ENCODE measurements around the gene FCHSD2. TPM values are rescaled to one million over a fixed set of nuclear protein-coding genes. Genes with fewer than 3 reads are reported as not detected.
"Not testable (repeated sequence)": the region's sequence is repeated elsewhere in the genome, so short reads cannot be mapped to it uniquely, and the experiment has no call there.

Gene FCHSD2
- total RNA-seq, 1 experiment from 2014 or later, result 9.8 TPM

DNA sequence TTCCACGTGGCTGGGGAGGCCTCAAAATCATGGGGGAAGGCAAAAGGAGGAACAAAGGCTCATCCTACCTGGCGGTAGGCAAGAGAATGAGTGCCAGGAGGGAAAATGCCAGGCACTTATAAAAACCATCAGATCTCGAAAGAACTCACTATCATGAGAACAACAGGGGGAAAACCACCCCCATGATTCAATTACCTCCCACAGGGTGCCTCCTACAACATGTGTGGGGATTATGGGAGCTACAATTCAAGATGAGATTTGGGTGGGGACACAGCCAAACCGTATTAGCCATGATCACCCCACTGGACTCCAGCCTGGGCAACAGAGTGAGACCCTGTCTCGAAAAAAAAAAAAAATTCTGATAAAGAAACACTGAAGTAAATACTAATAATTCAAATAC, 87.1 kb downstream of the FCHSD2 start:
- Histone ChIP-seq H3K36me3 (no peaks in the 10 kb centered on the region), H3K4me1 (0 out of 2 replicates have a peak, but pooled peaks cover 2% of the 10 kb centered on the region), H3K9me3 (replicated peaks) (no peaks in the 10 kb centered on the region), H3K27ac (no peak overlapping the region), H3K27me3 (no peaks in the 10 kb centered on the region), H3K4me3 (no peak overlapping the region)
- DNase-seq, result no peak

DNA sequence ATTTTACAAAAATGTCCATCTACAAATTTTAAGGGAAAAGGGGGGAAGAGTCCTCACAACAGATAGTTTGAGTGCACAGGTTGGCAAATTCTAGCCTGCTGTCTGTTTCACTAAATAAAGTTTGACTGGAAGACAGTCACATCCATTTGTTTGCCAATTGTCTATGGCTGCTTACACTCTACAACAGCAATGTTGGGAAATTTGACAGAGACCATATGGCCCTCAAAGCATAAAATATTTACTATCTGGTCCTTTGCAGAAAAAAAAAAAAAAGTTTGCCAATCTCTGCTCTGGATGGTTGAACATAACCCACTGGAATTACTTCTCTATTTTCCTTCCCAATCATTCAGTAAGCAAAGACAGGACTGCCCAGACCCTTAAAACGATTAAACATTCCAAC, 88.2 kb downstream of the FCHSD2 start:
- Histone ChIP-seq H3K27me3 (no peaks in the 10 kb centered on the region), H3K27ac (no peak overlapping the region), H3K4me3 (no peak overlapping the region), H3K4me1 (0 out of 2 replicates have a peak, but pooled peaks cover 3% of the 10 kb centered on the region), H3K9me3 (replicated peaks) (no peaks in the 10 kb centered on the region), H3K36me3 (no peaks in the 10 kb centered on the region)
- DNase-seq, result no peak

DNA sequence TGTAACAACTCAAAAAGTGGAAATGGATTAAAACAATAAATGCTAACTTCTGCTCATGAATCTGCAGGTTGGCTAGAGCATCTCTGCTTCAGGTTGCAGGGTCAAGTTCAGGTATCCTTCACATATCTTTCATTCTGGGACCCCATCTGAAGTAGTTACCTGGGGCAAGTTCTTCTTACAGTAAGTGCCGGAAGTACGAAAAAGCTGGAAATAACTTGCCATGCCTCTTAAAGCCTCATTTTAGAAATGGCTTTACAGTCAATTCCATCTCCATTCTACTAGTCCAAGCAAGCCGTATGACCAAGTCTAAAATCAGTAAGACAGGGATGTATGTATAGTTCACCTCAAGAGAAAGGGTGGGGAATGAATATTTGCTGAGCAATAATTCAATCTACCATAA, 93.7 kb downstream of the FCHSD2 start:
- no peaks in the 10 kb centered on the region for H3K36me3 ChIP-seq
- H3K4me3 ChIP-seq, result no peak overlapping the region
- H3K27ac ChIP-seq, result no peak overlapping the region
- DNase-seq, result no peak
- H3K9me3 ChIP-seq (replicated peaks), result no peaks in the 10 kb centered on the region
- H3K4me1 ChIP-seq, result 0 out of 2 replicates have a peak, but pooled peaks cover 3% of the 10 kb centered on the region
- no peaks in the 10 kb centered on the region for H3K27me3 ChIP-seq

DNA sequence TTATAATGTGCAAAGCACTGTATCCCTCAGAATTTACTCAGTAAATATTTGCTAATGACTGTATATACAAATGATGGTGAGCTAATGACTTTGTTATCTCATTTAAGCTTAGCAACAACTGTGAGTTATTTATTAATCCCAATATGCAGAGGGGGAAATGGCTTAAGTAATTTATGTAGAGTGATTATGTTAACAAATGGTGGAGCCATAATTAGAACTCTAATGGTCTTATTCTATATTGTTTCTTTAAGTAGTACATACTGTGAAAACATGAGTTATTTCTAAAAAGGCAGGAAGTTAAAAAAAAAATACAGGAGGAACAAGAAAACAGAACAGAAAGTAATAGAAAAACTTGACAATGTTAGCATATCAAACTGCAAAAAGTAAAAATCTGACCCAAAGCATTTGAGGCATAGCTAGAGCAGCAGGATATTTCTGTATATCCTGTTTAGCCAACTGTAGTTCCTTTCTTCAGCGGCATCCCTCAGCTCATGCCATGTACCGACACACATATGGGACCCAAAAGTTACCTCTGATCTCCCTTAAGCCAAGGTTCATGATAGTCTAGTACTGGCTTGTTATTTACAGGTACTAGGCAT, 94.2 kb downstream of the FCHSD2 start:
- Histone ChIP-seq H3K4me1 (0 out of 2 replicates have a peak, but pooled peaks cover 3% of the 10 kb centered on the region), H3K27ac (no peak overlapping the region), H3K27me3 (no peaks in the 10 kb centered on the region), H3K4me3 (no peak overlapping the region), H3K36me3 (no peaks in the 10 kb centered on the region), H3K9me3 (replicated peaks) (no peaks in the 10 kb centered on the region)
- DNase-seq, result no peak

DNA sequence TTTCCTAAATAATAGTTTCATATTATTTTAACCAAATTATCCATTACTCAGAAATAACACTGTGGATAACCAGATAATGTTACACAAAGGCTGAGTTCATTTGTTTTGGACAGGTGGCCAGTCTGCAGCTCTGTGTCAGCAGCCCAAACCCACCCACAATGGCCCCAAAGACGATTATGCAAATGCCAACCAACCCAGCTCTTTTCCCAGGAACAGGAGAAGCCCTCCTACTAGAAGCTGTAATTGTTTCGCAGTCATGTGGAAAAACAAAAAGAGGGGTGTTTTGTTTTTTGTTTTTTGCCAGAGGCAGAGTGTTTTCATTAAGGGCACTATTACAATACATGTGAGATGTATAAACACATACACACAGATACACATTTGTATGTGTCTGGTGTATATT, 102.1 kb downstream of the FCHSD2 start:
- Histone ChIP-seq H3K4me1 (peaks cover 10% of the 10 kb centered on the region), H3K4me3 (no peak overlapping the region), H3K9me3 (replicated peaks) (no peaks in the 10 kb centered on the region), H3K27me3 (no peaks in the 10 kb centered on the region), H3K27ac (peak overlapping the region; percentile 41), H3K36me3 (no peaks in the 10 kb centered on the region)
- peak; percentile 69 to 83 for DNase-seq

DNA sequence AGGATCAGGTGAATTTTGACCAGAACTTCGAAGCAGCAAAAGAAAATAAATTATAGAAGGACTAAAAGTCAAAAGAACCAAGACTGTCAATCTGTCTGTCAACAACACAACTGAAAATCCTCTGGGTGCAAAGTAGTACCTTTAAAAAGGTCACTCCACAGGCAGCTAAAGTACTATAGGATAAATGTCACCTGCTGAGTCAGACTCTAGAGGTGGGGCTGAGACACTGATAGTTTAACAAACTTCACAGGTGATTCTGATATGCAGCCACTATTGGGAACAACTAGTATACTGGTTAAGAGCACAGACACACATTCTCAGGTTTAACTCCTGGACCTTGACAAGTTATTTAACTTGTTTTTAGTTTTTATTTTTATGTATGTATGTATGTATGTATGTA, 107.3 kb downstream of the FCHSD2 start:
- Histone ChIP-seq H3K27ac (no peak overlapping the region), H3K9me3 (replicated peaks) (no peaks in the 10 kb centered on the region), H3K4me3 (no peak overlapping the region), H3K36me3 (no peaks in the 10 kb centered on the region), H3K4me1 (peaks cover 4% of the 10 kb centered on the region), H3K27me3 (no peaks in the 10 kb centered on the region)
- no peak for DNase-seq

DNA sequence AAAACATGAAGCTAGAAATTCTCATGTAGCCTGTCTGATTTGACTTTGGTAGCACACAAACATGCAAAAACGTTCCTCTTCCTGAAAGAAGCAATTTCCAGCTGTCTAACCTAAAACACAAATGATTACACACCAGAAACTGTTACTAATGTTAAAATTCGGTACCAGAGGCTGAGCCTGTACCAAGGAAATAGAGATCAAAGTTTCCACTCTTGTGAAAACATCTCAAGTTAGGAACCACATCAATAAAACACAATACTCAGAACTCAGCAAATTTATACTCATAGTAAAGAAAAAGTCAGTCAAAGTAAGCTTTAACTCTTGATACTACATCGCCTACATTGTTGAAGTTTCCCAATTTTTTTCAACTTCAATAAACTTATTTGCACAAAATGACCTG, 107.8 kb downstream of the FCHSD2 start:
- H3K4me3 ChIP-seq, result no peak overlapping the region
- no peaks in the 10 kb centered on the region for H3K9me3 ChIP-seq (replicated peaks)
- H3K36me3 ChIP-seq, result no peaks in the 10 kb centered on the region
- no peak for DNase-seq
- H3K27me3 ChIP-seq, result no peaks in the 10 kb centered on the region
- H3K27ac ChIP-seq, result no peak overlapping the region
- peaks cover 4% of the 10 kb centered on the region for H3K4me1 ChIP-seq

DNA sequence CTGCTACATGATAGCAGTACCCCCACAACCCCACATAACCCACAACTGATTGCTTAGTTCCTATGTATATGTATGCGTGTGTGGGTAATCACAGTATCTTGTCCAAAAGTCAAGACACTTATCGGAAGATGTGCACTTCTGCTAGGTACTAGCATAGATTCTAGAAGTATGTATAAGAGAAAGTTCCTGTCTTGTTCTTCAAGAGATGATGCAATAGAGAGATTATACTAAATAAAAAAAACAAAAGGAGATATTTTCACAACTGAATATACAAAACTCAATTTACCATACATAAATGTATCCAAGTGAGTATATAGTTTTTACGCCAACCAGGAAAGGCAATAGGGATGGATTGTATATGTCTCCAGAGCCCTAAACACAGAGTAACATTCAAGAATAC, 112.0 kb downstream of the FCHSD2 start:
- Histone ChIP-seq H3K4me1 (peaks cover 4% of the 10 kb centered on the region), H3K27me3 (no peaks in the 10 kb centered on the region), H3K9me3 (replicated peaks) (peaks cover under 1% of the 10 kb centered on the region), H3K36me3 (no peaks in the 10 kb centered on the region), H3K4me3 (no peak overlapping the region), H3K27ac (no peak overlapping the region)
- no peak for DNase-seq

DNA sequence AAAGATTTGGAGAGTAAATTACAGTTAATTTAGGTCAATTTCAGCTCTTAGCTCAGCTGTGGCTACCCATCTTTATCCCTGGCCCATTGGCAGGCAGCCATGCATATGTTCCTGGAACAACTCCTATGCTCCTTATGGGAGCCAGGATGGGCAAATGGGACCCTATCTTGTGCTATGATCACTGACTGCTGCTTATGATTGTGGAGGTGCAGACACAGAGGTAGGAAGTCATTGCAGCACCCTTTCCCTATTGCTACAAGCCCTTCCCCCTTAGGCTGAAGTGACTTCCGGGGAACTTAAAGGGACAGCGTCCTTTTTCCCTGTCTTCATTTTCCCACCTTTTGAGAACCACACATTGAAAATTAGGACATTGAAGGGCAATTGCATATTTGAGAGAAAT, 112.7 kb downstream of the FCHSD2 start:
- peaks cover 8% of the 10 kb centered on the region for H3K9me3 ChIP-seq (replicated peaks)
- no peaks in the 10 kb centered on the region for H3K27me3 ChIP-seq
- H3K36me3 ChIP-seq, result no peaks in the 10 kb centered on the region
- peak; percentile 26 to 45 for DNase-seq
- no peak overlapping the region for H3K27ac ChIP-seq
- H3K4me3 ChIP-seq, result no peak overlapping the region
- peaks cover 4% of the 10 kb centered on the region for H3K4me1 ChIP-seq

DNA sequence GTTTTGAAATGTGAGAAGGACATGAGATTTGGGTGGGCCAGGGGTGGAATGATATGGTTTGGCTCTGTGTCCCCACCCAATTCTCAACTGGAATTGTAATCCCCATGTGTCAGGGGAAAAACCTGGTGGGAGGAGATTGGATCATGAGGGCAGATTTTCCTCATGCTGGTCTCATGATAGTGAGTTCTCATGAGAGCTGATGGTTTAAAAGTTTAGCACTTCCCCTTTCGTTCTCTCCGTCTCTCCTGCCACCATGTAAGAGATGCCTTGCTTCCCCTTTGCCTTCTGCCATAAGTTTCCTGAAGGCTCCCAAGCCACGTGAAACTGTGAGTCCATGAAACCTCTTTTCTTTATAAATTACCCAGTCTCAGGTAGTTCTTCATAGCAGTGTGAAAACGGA, 113.5 kb downstream of the FCHSD2 start:
- Histone ChIP-seq H3K27ac (no peak overlapping the region), H3K4me1 (peaks cover 4% of the 10 kb centered on the region), H3K27me3 (no peaks in the 10 kb centered on the region), H3K9me3 (replicated peaks) (peaks cover 16% of the 10 kb centered on the region), H3K4me3 (no peak overlapping the region), H3K36me3 (no peaks in the 10 kb centered on the region)
- no peak for DNase-seq

DNA sequence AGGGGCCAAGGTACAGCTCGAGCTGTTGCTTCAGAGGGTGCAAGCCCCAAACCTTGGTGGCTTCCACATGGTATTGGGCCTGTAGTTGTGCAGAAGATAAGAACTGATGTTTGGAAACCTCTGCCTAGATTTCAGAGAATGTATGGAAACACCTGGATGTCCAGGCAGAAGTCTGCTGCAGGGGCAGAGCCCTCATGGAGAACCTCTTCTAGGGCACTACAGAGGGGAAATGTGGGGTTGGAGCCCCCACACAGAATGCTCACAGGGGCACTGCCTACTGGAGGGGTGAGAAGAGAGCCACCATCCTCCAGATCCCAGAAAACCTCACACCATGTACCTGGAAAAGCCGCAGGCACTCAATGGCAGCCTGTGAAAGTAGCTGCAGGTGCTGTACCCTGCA, 114.3 kb downstream of the FCHSD2 start:
- H3K27me3 ChIP-seq, DNase-seq, H3K4me3 ChIP-seq, H3K36me3 ChIP-seq, H3K4me1 ChIP-seq, H3K27ac ChIP-seq: not testable (repeated sequence)
- peaks cover 16% of the 10 kb centered on the region for H3K9me3 ChIP-seq (replicated peaks)

DNA sequence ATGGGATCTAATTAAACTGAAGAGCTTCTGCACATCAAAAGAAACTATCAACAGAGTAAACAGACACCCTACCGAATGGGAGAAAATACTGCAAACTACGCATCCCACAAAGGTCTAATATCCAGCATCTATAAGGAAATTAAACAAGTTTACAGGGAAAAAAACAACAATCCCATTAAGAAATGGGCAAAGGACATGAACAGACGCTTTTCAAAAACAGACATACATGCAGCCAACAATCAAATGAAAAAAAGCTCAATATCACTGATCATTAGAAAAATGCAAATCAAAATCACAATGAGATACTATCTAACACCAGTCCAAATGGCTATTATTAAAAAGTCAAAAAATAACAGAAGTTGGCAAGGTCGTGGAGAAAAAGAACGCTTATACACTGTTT, 117.5 kb downstream of the FCHSD2 start:
- no peaks in the 10 kb centered on the region for H3K36me3 ChIP-seq
- peaks cover 16% of the 10 kb centered on the region for H3K9me3 ChIP-seq (replicated peaks)
- no peak overlapping the region for H3K4me3 ChIP-seq
- no peaks in the 10 kb centered on the region for H3K27me3 ChIP-seq
- peaks cover 10% of the 10 kb centered on the region for H3K4me1 ChIP-seq
- no peak overlapping the region for H3K27ac ChIP-seq
- DNase-seq, result no peak

DNA sequence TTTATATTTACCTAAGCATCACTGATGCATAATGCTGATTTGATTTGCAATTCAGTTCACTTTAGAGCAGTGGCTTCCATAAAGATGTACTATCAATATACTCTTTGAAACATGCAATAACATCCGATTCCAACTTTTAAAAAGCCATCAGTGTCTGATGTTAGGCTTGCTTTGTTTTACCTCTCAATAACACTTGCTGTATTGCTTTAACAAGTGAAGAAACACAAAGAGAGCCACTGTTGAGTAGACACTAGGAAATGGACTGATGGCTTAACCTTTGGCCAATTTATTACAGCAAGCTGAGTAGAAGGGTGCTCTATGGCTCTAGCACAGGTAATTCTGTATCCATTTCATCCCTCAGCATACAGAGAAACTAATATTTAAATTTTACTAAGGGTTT, 122.1 kb downstream of the FCHSD2 start:
- Histone ChIP-seq H3K27ac (peak overlapping the region; percentile 33), H3K4me1 (peaks cover 20% of the 10 kb centered on the region), H3K27me3 (no peaks in the 10 kb centered on the region), H3K36me3 (no peaks in the 10 kb centered on the region), H3K9me3 (replicated peaks) (peaks cover 14% of the 10 kb centered on the region), H3K4me3 (no peak overlapping the region)
- peak in 1 of 2 experiments; percentile 38 for DNase-seq

DNA sequence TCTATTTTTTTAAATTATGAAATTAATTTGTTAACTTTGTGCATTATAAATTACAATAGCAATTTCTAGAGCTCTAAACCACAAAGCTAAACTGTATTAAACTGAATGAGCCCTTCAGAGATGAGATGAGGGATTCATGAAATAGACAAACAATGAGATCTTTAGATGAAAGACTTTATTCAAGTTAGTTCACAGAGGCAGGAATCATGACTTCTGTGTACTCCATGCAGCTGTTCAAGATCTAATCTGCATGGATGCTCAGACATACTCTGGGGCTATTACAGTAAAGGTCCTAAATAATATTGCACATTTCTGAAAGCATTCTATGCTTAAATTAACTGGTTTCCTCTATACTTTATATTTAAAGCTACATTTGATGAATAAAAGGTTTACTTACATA, 122.7 kb downstream of the FCHSD2 start:
- Histone ChIP-seq H3K4me1 (peaks cover 20% of the 10 kb centered on the region), H3K27ac (peak overlapping the region; percentile 33), H3K9me3 (replicated peaks) (peaks cover 8% of the 10 kb centered on the region), H3K36me3 (no peaks in the 10 kb centered on the region), H3K27me3 (no peaks in the 10 kb centered on the region), H3K4me3 (no peak overlapping the region)
- peak; percentile 30 to 77 for DNase-seq

DNA sequence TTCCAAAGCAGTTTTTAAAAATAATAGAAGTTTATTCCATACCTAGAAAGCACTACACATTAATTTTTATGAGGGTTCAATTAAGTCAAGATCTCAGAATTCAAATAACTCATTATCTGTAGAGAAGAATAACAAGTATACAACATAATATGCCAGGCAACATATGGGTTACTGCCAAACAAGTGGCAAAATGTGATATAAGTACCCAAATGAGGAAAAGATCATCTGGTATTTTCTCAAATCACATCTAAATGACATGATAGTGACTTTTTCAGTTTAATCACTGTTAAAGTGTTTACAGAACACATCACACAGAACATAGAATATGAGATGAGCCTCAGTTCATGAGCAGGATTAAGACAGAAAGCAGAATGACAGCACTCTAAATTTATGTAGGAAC, 123.3 kb downstream of the FCHSD2 start:
- Histone ChIP-seq H3K27me3 (no peaks in the 10 kb centered on the region), H3K27ac (peak overlapping the region; percentile 33), H3K4me3 (no peak overlapping the region), H3K9me3 (replicated peaks) (peaks cover 2% of the 10 kb centered on the region; the same call in 1 of the 2 replicates), H3K36me3 (no peaks in the 10 kb centered on the region), H3K4me1 (peaks cover 20% of the 10 kb centered on the region)
- DNase-seq, result no peak

DNA sequence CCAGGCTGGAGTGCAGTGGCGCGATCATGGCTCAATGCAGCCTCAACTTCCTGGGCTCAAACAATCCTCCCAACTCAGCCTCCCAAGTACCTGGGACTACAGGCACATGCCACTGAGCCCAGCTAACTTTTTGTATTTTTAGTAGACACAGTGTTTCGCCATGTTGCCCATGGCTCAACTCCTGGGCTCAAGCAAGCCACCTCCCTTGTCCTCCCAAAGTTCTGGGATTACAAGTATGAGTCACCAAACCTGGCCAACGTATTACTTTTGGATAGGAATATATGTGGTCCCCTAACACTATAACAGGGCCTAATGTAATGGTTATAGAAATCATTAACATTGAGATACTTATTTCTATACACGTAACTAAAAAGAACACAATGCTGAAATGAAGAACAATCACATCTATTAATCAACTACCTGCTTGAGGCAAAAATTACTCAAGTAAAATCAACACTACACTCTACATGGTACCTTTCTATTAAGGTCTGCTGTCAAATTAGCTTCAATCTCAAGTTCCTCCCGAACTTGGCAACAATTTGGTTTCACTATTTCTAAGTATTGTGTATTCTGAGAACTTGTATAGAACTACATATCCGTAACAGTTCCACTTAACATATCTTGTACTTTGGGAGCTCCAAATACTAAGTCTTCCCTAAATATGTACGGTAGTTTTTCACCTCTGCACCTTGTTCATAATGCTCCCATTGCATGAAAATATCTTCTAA, 124.9 kb downstream of the FCHSD2 start:
- Histone ChIP-seq H3K27ac (no peak overlapping the region), H3K36me3 (no peaks in the 10 kb centered on the region)

More for the DNA sequence above, 124.9 kb downstream of the FCHSD2 start:
- Histone ChIP-seq H3K9me3 (replicated peaks) (no peaks in the 10 kb centered on the region), H3K27me3 (no peaks in the 10 kb centered on the region), H3K4me3 (no peak overlapping the region), H3K4me1 (peaks cover 20% of the 10 kb centered on the region)
- DNase-seq, result no peak
